Measurements from ENCODE around the gene MPZL3.

MPZL3 gene

GRCh38 chr11:118264569-118265465 lies 12.7 kb upstream of the MPZL3 start:
- DNase-seq = no peak

GRCh38 chr11:118263695-118264568 lies 11.8 kb upstream of the MPZL3 start, which contains the start of gene MPZL2:
Gene MPZL2 (minus strand): TSS chr11:118264297. CDS start chr11:118264153, 144 bp downstream.
- DNase-seq = no peak

GRCh38 chr11:118263112-118263511 lies 10.9 kb upstream of the MPZL3 start:
- DNase-seq = no peak

- DNase-seq = no peak
These were observed 8.2 kb upstream of the MPZL3 start for GRCh38 chr11:118260353-118260752.

- no peak for DNase-seq
These were observed 7.0 kb upstream of the MPZL3 start for GRCh38 chr11:118259138-118259537.

GRCh38 chr11:118258410-118258809 lies 6.2 kb upstream of the MPZL3 start:
- no peak for DNase-seq

- no peak for DNase-seq
These were observed 523 bp upstream of the MPZL3 start for GRCh38 chr11:118252688-118253087.

GRCh38 chr11:118247041-118247440 lies 5.1 kb downstream of the MPZL3 start:
- DNase-seq = no peak

- DNase-seq = no peak
These were observed 6.1 kb downstream of the MPZL3 start for GRCh38 chr11:118245936-118246562.

- DNase-seq = no peak
These were observed 8.0 kb downstream of the MPZL3 start for GRCh38 chr11:118243993-118244762.

- no peak for DNase-seq
These were observed 9.0 kb downstream of the MPZL3 start for GRCh38 chr11:118243161-118243560.

- no peak for DNase-seq
These were observed 10.4 kb downstream of the MPZL3 start for GRCh38 chr11:118241764-118242098.

GRCh38 chr11:118240999-118241763 lies 11.0 kb downstream of the MPZL3 start:
- peak; percentile 65 for DNase-seq

- no peak for DNase-seq
These were observed 12.5 kb downstream of the MPZL3 start for GRCh38 chr11:118239509-118240205.

- DNase-seq = no peak
These were observed 13.2 kb downstream of the MPZL3 start for GRCh38 chr11:118238929-118239328.

GRCh38 chr11:118238421-118238820 lies 13.7 kb downstream of the MPZL3 start:
- DNase-seq = no peak

GRCh38 chr11:118236170-118236569 lies 16.0 kb downstream of the MPZL3 start:
- no peak for DNase-seq

GRCh38 chr11:118234833-118235232 lies 17.3 kb downstream of the MPZL3 start:
- DNase-seq = no peak

GRCh38 chr11:118233850-118234249 lies 18.3 kb downstream of the MPZL3 start:
- DNase-seq = no peak

GRCh38 chr11:118233377-118233776 lies 18.8 kb downstream of the MPZL3 start:
- no peak for DNase-seq

- DNase-seq = no peak
These were observed 19.5 kb downstream of the MPZL3 start for GRCh38 chr11:118232659-118233058.

All from activated T-cell treated with anti-CD3 and anti-CD28 coated beads for 4 hours (primary cell).